ENCODE data around the gene RPS6KA2.

- TF ChIP-seq CTCF (IDR thresholded peaks at IDR 0.05) (no peak), POLR2AphosphoS5 (IDR thresholded peaks at IDR 0.05; ENCODE audit: low read depth, low read length) (no peak)
Observed at GRCh38 chr6:166446146-166446545, 180.9 kb downstream of the RPS6KA2 start.

Data from Panc1 (cell line).